ENCODE data around the gene PPT2. TPM values are rescaled to one million over a fixed set of nuclear protein-coding genes. Genes with fewer than 3 reads are reported as not detected.
A peak's percentile ranks its signal among the peaks of the same experiment; 100 is the strongest.

The PPT2 gene
- total RNA-seq, 4 donors from 2014 or later: 19.0 to 35.1 (median 28.9) TPM

GRCh38 chr6:32168807-32169591 is 15.1 kb downstream of the PPT2 start:
- H3K27me3 ChIP-seq: no peaks in the 10 kb centered on the region
- H3K4me1 ChIP-seq: no peaks in the 10 kb centered on the region
- DNase-seq: no peak
- peak overlapping the region in 1 of 2 donors; percentile 6 for H3K27ac ChIP-seq
- TF ChIP-seq CTCF (IDR thresholded peaks at IDR 0.05) (no peak), POLR2A (IDR thresholded peaks at IDR 0.05) (no peak)
- no peak overlapping the region for H3K4me3 ChIP-seq
- intact Hi-C loops (cut with DNase I; ENCODE audit: low total_unique reads): no loop called here
- no peaks in the 10 kb centered on the region for H3K36me3 ChIP-seq
- H3K9me3 ChIP-seq: no peaks in the 10 kb centered on the region

- Histone ChIP-seq H3K4me3 (no peak overlapping the region), H3K9me3 (no peaks in the 10 kb centered on the region), H3K27ac (no peak overlapping the region), H3K36me3 (no peaks in the 10 kb centered on the region), H3K27me3 (no peaks in the 10 kb centered on the region), H3K4me1 (no peaks in the 10 kb centered on the region)
- no peak for DNase-seq
- intact Hi-C loops (cut with DNase I; ENCODE audit: low total_unique reads): loop anchor here (10.0 kb wide), 1 partner anchor 45 kb away; the partner anchor contains the start of gene ATF6B
- TF ChIP-seq POLR2A (IDR thresholded peaks at IDR 0.05): no peak
- TF ChIP-seq CTCF (IDR thresholded peaks at IDR 0.05): no peak
Observed at GRCh38 chr6:32170294-32170693, 16.4 kb downstream of the PPT2 start.

GRCh38 chr6:32171234-32171633 is 17.3 kb downstream of the PPT2 start:
- intact Hi-C loops (cut with DNase I; ENCODE audit: low total_unique reads): loop anchor here (10.0 kb wide), 1 partner anchor 46 kb away; the partner anchor contains the start of gene ATF6B
- Histone ChIP-seq H3K36me3 (no peaks in the 10 kb centered on the region), H3K4me1 (no peaks in the 10 kb centered on the region), H3K27ac (no peak overlapping the region), H3K9me3 (no peaks in the 10 kb centered on the region), H3K4me3 (no peak overlapping the region), H3K27me3 (no peaks in the 10 kb centered on the region)
- TF ChIP-seq POLR2A (IDR thresholded peaks at IDR 0.05) (no peak), CTCF (IDR thresholded peaks at IDR 0.05) (no peak)
- DNase-seq: no peak

- no peaks in the 10 kb centered on the region for H3K9me3 ChIP-seq
- intact Hi-C loops (cut with DNase I; ENCODE audit: low total_unique reads): loop anchor here (10.0 kb wide), 1 partner anchor 48 kb away; the partner anchor contains the start of gene ATF6B
- no peak for TF ChIP-seq POLR2A (IDR thresholded peaks at IDR 0.05)
- TF ChIP-seq CTCF (IDR thresholded peaks at IDR 0.05): no peak
- no peaks in the 10 kb centered on the region for H3K36me3 ChIP-seq
- no peak overlapping the region for H3K27ac ChIP-seq
- no peak for DNase-seq
- H3K4me3 ChIP-seq: no peak overlapping the region
- no peaks in the 10 kb centered on the region for H3K27me3 ChIP-seq
- H3K4me1 ChIP-seq: no peaks in the 10 kb centered on the region
Observed at GRCh38 chr6:32173051-32173727, 19.2 kb downstream of the PPT2 start.

GRCh38 chr6:32174416-32174815 is 20.5 kb downstream of the PPT2 start:
- Histone ChIP-seq H3K9me3 (no peaks in the 10 kb centered on the region), H3K27me3 (no peaks in the 10 kb centered on the region), H3K4me3 (no peak overlapping the region), H3K36me3 (no peaks in the 10 kb centered on the region), H3K4me1 (peaks cover 5 to 6% of the 10 kb centered on the region in 2 donors), H3K27ac (no peak overlapping the region)
- TF ChIP-seq POLR2A (IDR thresholded peaks at IDR 0.05) (no peak), CTCF (IDR thresholded peaks at IDR 0.05) (no peak)
- no peak for DNase-seq
- intact Hi-C loops (cut with DNase I; ENCODE audit: low total_unique reads): loop anchor here (10.0 kb wide), 1 partner anchor 50 kb away; the partner anchor contains the start of gene ATF6B

Measured in uterus (tissue), 4 donors.